Loucy (cell line): ENCODE measurements around the gene UBR4.

Experiments used
- H2AFZ ChIP-seq: fragments of 200-600 bp; sonication (generic); 2 replicates; pipeline ENCODE4 v1.6.0; 2016; ENCODE audit warnings: antibody characterized with exemption, mild to moderate bottlenecking, low read length, moderate library complexity
- H3F3A ChIP-seq: fragments of 200-600 bp; 2 replicates; pipeline ENCODE4 v1.6.0; 2016; ENCODE audit warnings: antibody characterized with exemption, low read depth, mild to moderate bottlenecking
- H3K27me3 ChIP-seq: fragments of 200-600 bp; sonication (generic); 2 replicates; pipeline ENCODE4 v1.6.1; 2014; ENCODE audit warnings: low read length, mild to moderate bottlenecking; ENCODE audit not compliant: insufficient read depth, poor library complexity, severe bottlenecking
- H3K36me3 ChIP-seq: fragments of 200-600 bp; sonication (generic); 2 replicates; pipeline ENCODE4 v1.6.1; 2016; ENCODE audit warnings: low read length; ENCODE audit not compliant: insufficient read depth
- H3K4me1 ChIP-seq: fragments of 200-600 bp; sonication (generic); 2 replicates; pipeline ENCODE4 v1.5.1; 2014; ENCODE audit warnings: low read length, mild to moderate bottlenecking; ENCODE audit not compliant: insufficient read depth, poor library complexity, severe bottlenecking
- H3K4me2 ChIP-seq: fragments of 200-600 bp; sonication (generic); 2 replicates; pipeline ENCODE4 v1.6.0; 2014; ENCODE audit warnings: antibody characterized with exemption, low read length, low read depth, mild to moderate bottlenecking; ENCODE audit not compliant: poor library complexity, severe bottlenecking
- H3K4me3 ChIP-seq: fragments of 200-600 bp; sonication (generic); 2 replicates; pipeline ENCODE4 v1.5.1; 2014; ENCODE audit warnings: low read length, mild to moderate bottlenecking, mixed read lengths; ENCODE audit not compliant: poor library complexity, severe bottlenecking
- H3K79me2 ChIP-seq: fragments of 200-600 bp; sonication (generic); 2 replicates; pipeline ENCODE4 v1.6.1; 2014; ENCODE audit warnings: low read length; ENCODE audit not compliant: insufficient read depth
- H3K9ac ChIP-seq: fragments of 200-600 bp; sonication (generic); 2 replicates; pipeline ENCODE4 v1.6.0; 2014; ENCODE audit warnings: mild to moderate bottlenecking, low read depth, low read length, moderate library complexity; ENCODE audit not compliant: poor library complexity, severe bottlenecking
- H3K9me2 ChIP-seq: fragments of 200-600 bp; sonication (generic); replicated peaks from 2 replicates; pipeline ENCODE4 v1.6.1; 2016; ENCODE audit warnings: low read depth, low read length, mixed read lengths
- H3K9me3 ChIP-seq: fragments of 200-600 bp; sonication (generic); 2 replicates; pipeline ENCODE4 v1.6.1; 2014; ENCODE audit warnings: mild to moderate bottlenecking, antibody characterized with exemption, low read length, low read depth; ENCODE audit not compliant: insufficient read depth
- H4K20me1 ChIP-seq: fragments of 200-600 bp; sonication (generic); 2 replicates; pipeline ENCODE4 v1.6.0; 2014; ENCODE audit warnings: antibody characterized with exemption, low read length, mild to moderate bottlenecking; ENCODE audit not compliant: insufficient read depth, poor library complexity, severe bottlenecking
- EZH2phosphoT487 ChIP-seq: fragments of 200-600 bp; IDR thresholded peaks from 2 replicates; pipeline ENCODE4 v1.6.1; 2018; ENCODE audit warnings: antibody characterized with exemption, mild to moderate bottlenecking, moderate library complexity, borderline replicate concordance
- TF ChIP-seq, protein P1 (sequence below): fragments of 200-600 bp; sonication (generic); conservative IDR thresholded peaks from 2 replicates; pipeline ENCODE4 v1.5.1; 2014; ENCODE audit warnings: mild to moderate bottlenecking, antibody characterized with exemption, low read length

The UBR4 gene

GRCh38 chr1:19190468-19190867 is 19.6 kb downstream of the UBR4 start:
- no peak overlapping the region for H2AFZ ChIP-seq
- no peak overlapping the region for H3K9ac ChIP-seq
- H3K9me2 ChIP-seq, result no peaks in the 10 kb centered on the region
- H4K20me1 ChIP-seq, result no peaks in the 10 kb centered on the region
- H3K4me1 ChIP-seq, result no peaks in the 10 kb centered on the region
- H3K9me3 ChIP-seq, result no peaks in the 10 kb centered on the region
- H3K4me2 ChIP-seq, result no peak overlapping the region
- peaks cover 81% of the 10 kb centered on the region for H3K36me3 ChIP-seq
- H3F3A ChIP-seq, result no peaks in the 10 kb centered on the region
- H3K4me3 ChIP-seq, result no peak overlapping the region
- no peaks in the 10 kb centered on the region for H3K27me3 ChIP-seq
- H3K79me2 ChIP-seq, result no peaks in the 10 kb centered on the region
- TF ChIP-seq EZH2phosphoT487, result no peak
- TF ChIP-seq, protein P1, sequence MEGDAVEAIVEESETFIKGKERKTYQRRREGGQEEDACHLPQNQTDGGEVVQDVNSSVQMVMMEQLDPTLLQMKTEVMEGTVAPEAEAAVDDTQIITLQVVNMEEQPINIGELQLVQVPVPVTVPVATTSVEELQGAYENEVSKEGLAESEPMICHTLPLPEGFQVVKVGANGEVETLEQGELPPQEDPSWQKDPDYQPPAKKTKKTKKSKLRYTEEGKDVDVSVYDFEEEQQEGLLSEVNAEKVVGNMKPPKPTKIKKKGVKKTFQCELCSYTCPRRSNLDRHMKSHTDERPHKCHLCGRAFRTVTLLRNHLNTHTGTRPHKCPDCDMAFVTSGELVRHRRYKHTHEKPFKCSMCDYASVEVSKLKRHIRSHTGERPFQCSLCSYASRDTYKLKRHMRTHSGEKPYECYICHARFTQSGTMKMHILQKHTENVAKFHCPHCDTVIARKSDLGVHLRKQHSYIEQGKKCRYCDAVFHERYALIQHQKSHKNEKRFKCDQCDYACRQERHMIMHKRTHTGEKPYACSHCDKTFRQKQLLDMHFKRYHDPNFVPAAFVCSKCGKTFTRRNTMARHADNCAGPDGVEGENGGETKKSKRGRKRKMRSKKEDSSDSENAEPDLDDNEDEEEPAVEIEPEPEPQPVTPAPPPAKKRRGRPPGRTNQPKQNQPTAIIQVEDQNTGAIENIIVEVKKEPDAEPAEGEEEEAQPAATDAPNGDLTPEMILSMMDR, result no peak

DNA sequence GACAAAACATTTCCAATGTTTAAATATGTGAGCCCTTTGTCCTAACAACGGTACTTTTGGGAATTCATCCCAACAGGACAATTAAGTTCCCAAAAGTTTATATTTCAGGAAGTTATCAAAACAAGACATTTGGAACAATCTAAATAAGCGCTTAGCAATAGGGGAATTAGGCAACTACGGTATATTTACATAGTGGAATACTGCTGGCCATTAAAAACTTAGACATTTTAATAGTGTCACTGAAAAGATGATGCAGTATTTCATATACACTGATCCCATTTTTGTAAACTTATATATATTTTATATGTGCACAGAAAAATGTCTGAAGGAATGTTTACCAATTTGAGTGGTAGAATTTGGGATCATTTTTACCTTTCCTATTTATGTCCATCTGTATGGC is 20.8 kb downstream of the UBR4 start:
- Histone ChIP-seq H3K4me3 (no peak overlapping the region), H4K20me1 (no peaks in the 10 kb centered on the region), H3K4me2 (no peak overlapping the region), H3K9ac (no peak overlapping the region), H3K79me2 (no peaks in the 10 kb centered on the region), H3K9me2 (no peaks in the 10 kb centered on the region), H3K27me3 (no peaks in the 10 kb centered on the region), H3K9me3 (no peaks in the 10 kb centered on the region), H3K36me3 (peaks cover 89% of the 10 kb centered on the region), H2AFZ (no peak overlapping the region), H3F3A (no peaks in the 10 kb centered on the region), H3K4me1 (no peaks in the 10 kb centered on the region)
- TF ChIP-seq, protein P1, result no peak
- TF ChIP-seq EZH2phosphoT487, result no peak

DNA sequence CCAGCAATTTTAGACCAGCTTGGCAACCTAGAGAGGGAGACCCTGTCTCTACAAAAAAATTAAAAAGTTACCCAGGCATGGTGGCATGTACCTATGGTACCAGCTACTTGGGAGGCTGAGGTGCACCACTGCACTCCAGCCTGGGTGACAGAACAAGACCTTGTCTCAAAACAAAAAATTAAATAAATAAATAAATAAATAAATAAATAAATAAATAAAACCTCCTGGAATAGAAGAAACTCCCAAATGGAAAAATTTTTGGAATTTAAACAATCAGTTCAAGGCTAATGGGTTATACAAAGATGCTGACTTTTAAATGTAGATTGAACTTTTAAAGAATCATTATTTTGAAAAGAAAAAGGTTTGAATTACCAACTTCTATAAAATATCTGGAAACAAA is 22.2 kb downstream of the UBR4 start:
- no peaks in the 10 kb centered on the region for H3K9me3 ChIP-seq
- no peaks in the 10 kb centered on the region for H3K79me2 ChIP-seq
- no peak overlapping the region for H2AFZ ChIP-seq
- no peaks in the 10 kb centered on the region for H4K20me1 ChIP-seq
- no peaks in the 10 kb centered on the region for H3K9me2 ChIP-seq
- TF ChIP-seq, protein P1, result no peak
- TF ChIP-seq EZH2phosphoT487, result no peak
- no peak overlapping the region for H3K9ac ChIP-seq
- H3K36me3 ChIP-seq, result peaks cover 89% of the 10 kb centered on the region
- H3K4me3 ChIP-seq, result no peak overlapping the region
- H3K4me2 ChIP-seq, result no peak overlapping the region
- H3K27me3 ChIP-seq, result no peaks in the 10 kb centered on the region
- H3K4me1 ChIP-seq, result no peaks in the 10 kb centered on the region
- no peaks in the 10 kb centered on the region for H3F3A ChIP-seq
